CD4-positive, alpha-beta T cell treated with Interleukin-12 subunit alpha and Interleukin-12 subunit beta, for 1 hour (primary cell): ENCODE data around the gene PLCD4.

Source experiments
- DNase-seq: peaks from one replicate; pipeline ENCODE4 v3.0.0-alpha.2; 2020

The PLCD4 gene

GRCh38 chr2:218622606-218623365 is 15.1 kb downstream of the PLCD4 start:
- no peak for DNase-seq

GRCh38 chr2:218623366-218623705 is 15.6 kb downstream of the PLCD4 start:
- no peak for DNase-seq

- no peak for DNase-seq
These were observed 18.7 kb downstream of the PLCD4 start for GRCh38 chr2:218626369-218626768.

- DNase-seq, result no peak
These were observed 20.2 kb downstream of the PLCD4 start for GRCh38 chr2:218627939-218628338.

- DNase-seq, result no peak
These were observed 24.1 kb downstream of the PLCD4 start for GRCh38 chr2:218631837-218632236.

- DNase-seq, result no peak
These were observed 28.0 kb downstream of the PLCD4 start for GRCh38 chr2:218635719-218636118.

GRCh38 chr2:218638372-218638771 is 30.7 kb downstream of the PLCD4 start:
- DNase-seq, result no peak

- no peak for DNase-seq
These were observed 34.5 kb downstream of the PLCD4 start for GRCh38 chr2:218642121-218642656.

- no peak for DNase-seq
These were observed 35.1 kb downstream of the PLCD4 start for GRCh38 chr2:218642786-218643185.

- no peak for DNase-seq
These were observed 36.1 kb downstream of the PLCD4 start for GRCh38 chr2:218643751-218644310.

GRCh38 chr2:218644721-218645120 is 37.0 kb downstream of the PLCD4 start:
- DNase-seq, result no peak

GRCh38 chr2:218645126-218645525 is 37.4 kb downstream of the PLCD4 start:
- no peak for DNase-seq

GRCh38 chr2:218648088-218648786 is 40.5 kb downstream of the PLCD4 start:
- DNase-seq, result peak; percentile 59

GRCh38 chr2:218648787-218649100 is 41.0 kb downstream of the PLCD4 start:
- no peak for DNase-seq

GRCh38 chr2:218655751-218656150 is 48.1 kb downstream of the PLCD4 start:
- no peak for DNase-seq

- peak; percentile 50 for DNase-seq
These were observed 51.1 kb downstream of the PLCD4 start for GRCh38 chr2:218658671-218659257.

- DNase-seq, result peak; percentile 93
These were observed 51.7 kb downstream of the PLCD4 start, which contains the start of the genes BCS1L and ZNF142 for GRCh38 chr2:218659258-218659987. Gene BCS1L, plus strand, starts transcription at chr2:218659683. Its CDS starts 1,305 bp downstream, at chr2:218660988. Gene ZNF142, minus strand, starts transcription at chr2:218659623. Its CDS starts 3,194 bp downstream, at chr2:218656429.

- DNase-seq, result no peak
These were observed 52.3 kb downstream of the PLCD4 start for GRCh38 chr2:218659988-218660358.

- DNase-seq, result no peak
These were observed 54.7 kb downstream of the PLCD4 start for GRCh38 chr2:218662377-218662776.

GRCh38 chr2:218662827-218663226 is 55.1 kb downstream of the PLCD4 start:
- DNase-seq, result no peak

GRCh38 chr2:218663901-218664300 is 56.2 kb downstream of the PLCD4 start:
- DNase-seq, result no peak

GRCh38 chr2:218664653-218665052 is 57.0 kb downstream of the PLCD4 start:
- DNase-seq, result no peak
